AG09319 (cell line): Measurements from ENCODE around the gene OR6X1.
"Not testable (repeated sequence)": the region's sequence is repeated elsewhere in the genome, so short reads cannot be mapped to it uniquely, and the experiment has no call there.

ENCODE experiments used
- DNase-seq: peaks from one replicate; pipeline ENCODE4 v3.0.0-alpha.2; 2010; ENCODE audit warnings: low read depth; ENCODE audit errors: extremely low read depth
- CTCF ChIP-seq: IDR thresholded peaks from 2 replicates; pipeline ENCODE4 v1.5.1; 2011; ENCODE audit warnings: low read depth, mild to moderate bottlenecking, inconsistent platforms, low read length, moderate library complexity

Gene OR6X1

GRCh38 chr11:123755813-123756212, 1.5 kb upstream of the OR6X1 start:
- no peak for DNase-seq
- TF ChIP-seq CTCF: no peak

- TF ChIP-seq CTCF: no peak
- DNase-seq: no peak
These were observed 1.0 kb upstream of the OR6X1 start for GRCh38 chr11:123755344-123755743.

GRCh38 chr11:123753110-123753509, 1.2 kb downstream of the OR6X1 start:
- no peak for TF ChIP-seq CTCF
- DNase-seq: no peak

- DNase-seq: no peak
- no peak for TF ChIP-seq CTCF
These were observed 2.5 kb downstream of the OR6X1 start for GRCh38 chr11:123751781-123752180.

GRCh38 chr11:123748349-123748748, 6.0 kb downstream of the OR6X1 start:
- not testable (repeated sequence) for DNase-seq

- no peak for DNase-seq
- no peak for TF ChIP-seq CTCF
These were observed 8.4 kb downstream of the OR6X1 start for GRCh38 chr11:123745764-123746451.

GRCh38 chr11:123742724-123743120, 11.6 kb downstream of the OR6X1 start:
- no peak for TF ChIP-seq CTCF
- no peak for DNase-seq
